Measurements from ENCODE around the gene ARPC1A.
A peak's percentile ranks its signal among the peaks of the same experiment; 100 is the strongest.

Gene ARPC1A

DNA sequence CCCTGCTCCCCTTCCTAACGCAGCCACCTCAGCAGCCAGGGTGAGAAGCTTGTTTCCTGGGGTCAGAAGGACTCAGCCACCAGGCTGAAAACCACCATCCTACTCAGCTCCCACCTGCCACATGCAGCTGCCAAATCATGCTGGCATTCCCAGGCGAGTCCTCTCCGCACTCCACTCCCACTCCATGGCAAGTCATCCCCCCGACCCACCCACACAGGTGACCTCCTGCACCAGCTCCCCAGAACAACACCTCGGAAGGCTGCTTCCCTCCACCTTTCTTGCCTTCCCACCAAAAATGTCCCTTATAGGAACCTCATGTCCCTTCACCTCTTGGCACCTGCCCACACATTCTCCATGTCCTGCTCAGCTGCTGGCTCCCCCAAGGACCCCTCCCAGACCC, 78.1 kb downstream of the ARPC1A start:
- no peak overlapping the region for H3K4me3 ChIP-seq (replicated peaks; ENCODE audit: low read depth, low read length)
- no peaks in the 10 kb centered on the region for H3K27me3 ChIP-seq (replicated peaks; ENCODE audit: control insufficient read depth, insufficient read depth, low read length)
- no peak for DNase-seq (ENCODE audit: extremely low read depth, insufficient read length)
- peaks cover 40% of the 10 kb centered on the region for H3K36me3 ChIP-seq (ENCODE audit: control insufficient read depth, insufficient read depth, low read length)
- TF ChIP-seq, protein P1, sequence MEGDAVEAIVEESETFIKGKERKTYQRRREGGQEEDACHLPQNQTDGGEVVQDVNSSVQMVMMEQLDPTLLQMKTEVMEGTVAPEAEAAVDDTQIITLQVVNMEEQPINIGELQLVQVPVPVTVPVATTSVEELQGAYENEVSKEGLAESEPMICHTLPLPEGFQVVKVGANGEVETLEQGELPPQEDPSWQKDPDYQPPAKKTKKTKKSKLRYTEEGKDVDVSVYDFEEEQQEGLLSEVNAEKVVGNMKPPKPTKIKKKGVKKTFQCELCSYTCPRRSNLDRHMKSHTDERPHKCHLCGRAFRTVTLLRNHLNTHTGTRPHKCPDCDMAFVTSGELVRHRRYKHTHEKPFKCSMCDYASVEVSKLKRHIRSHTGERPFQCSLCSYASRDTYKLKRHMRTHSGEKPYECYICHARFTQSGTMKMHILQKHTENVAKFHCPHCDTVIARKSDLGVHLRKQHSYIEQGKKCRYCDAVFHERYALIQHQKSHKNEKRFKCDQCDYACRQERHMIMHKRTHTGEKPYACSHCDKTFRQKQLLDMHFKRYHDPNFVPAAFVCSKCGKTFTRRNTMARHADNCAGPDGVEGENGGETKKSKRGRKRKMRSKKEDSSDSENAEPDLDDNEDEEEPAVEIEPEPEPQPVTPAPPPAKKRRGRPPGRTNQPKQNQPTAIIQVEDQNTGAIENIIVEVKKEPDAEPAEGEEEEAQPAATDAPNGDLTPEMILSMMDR (IDR thresholded peaks at IDR 0.05; ENCODE audit: insufficient read depth, low read length, poor library complexity, severe bottlenecking) = no peak

DNA sequence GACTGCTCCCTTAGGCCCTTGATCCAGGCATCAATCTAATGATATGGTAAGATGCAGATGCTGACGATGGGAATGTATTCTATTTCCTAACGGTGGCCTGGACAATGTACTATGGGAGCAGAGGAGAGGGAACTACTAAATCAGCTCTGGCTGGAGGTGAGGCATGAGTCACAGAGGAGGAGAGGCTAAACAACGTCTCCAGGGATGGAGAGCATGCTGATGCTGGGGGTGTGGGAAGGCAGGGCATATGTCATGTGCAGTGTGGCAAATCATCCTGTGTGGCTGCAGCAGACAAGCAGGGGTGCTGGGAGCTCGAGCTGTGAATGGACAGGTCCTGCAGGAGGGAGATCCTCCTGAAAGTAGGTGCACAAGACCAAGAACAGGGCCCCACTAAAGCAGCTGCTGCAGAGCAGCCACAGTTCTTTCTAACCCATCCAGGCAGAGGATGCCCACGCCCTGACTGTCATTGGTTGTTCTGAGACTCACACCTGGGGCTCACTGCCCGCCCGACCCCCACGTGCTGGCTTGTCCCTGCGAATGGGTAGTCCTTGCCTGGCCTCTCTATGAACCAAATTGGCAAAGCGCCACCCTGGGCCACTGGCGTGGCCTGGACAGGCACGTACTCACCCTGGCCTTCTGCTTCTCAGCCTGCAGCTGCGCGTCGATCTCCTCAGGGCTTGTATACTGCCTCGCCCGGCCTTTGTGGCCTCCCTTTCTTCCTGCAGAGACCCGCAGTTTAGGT, 78.7 kb downstream of the ARPC1A start:
- Histone ChIP-seq H3K36me3 (ENCODE audit: control insufficient read depth, insufficient read depth, low read length) (peaks cover 35% of the 10 kb centered on the region), H3K4me3 (replicated peaks; ENCODE audit: low read depth, low read length) (no peak overlapping the region), H3K27me3 (replicated peaks; ENCODE audit: control insufficient read depth, insufficient read depth, low read length) (no peaks in the 10 kb centered on the region)
- TF ChIP-seq, protein P1 (IDR thresholded peaks at IDR 0.05; ENCODE audit: insufficient read depth, low read length, poor library complexity, severe bottlenecking) = no peak
- no peak for DNase-seq (ENCODE audit: extremely low read depth, insufficient read length)

DNA sequence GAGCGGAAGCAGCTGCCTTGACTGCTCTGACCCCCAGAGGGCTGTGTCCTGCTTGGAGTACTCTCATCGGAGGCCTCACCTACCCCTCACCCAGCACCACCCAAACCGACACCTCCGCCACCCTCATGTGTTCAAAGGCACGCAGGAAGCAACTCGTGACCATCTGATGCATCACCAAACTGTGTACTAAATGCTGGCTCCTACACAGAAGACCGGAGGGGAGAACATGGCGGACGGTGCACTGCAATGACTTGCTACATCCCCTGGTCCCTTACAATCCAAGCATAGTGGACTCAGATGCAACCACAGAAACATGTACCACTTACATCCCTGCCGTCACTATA, 79.3 kb downstream of the ARPC1A start:
- DNase-seq (ENCODE audit: extremely low read depth, insufficient read length) = no peak
- no peak overlapping the region for H3K4me3 ChIP-seq (replicated peaks; ENCODE audit: low read depth, low read length)
- TF ChIP-seq, protein P1 (IDR thresholded peaks at IDR 0.05; ENCODE audit: insufficient read depth, low read length, poor library complexity, severe bottlenecking) = no peak
- no peaks in the 10 kb centered on the region for H3K27me3 ChIP-seq (replicated peaks; ENCODE audit: control insufficient read depth, insufficient read depth, low read length)
- H3K36me3 ChIP-seq (ENCODE audit: control insufficient read depth, insufficient read depth, low read length) = peaks cover 29% of the 10 kb centered on the region

DNA sequence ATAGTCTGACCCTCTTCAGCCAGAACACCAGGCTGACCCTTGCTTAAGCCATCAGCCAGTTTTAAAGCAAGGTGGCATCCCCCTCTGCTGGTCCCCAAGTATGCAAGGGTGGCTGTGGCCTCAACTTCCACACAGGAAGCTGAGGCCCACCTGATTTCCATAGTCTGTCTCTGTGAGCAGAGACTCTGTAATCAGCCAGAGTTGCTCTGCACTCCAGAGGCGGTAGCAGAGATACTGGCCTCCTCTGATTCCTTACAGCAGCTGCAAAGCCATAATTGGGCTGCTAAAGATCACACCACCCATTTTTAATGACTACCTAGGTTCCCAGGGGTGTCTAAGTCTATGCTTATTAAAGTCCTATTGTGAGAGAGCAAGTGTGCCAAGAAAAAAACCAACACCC, 80.9 kb downstream of the ARPC1A start:
- TF ChIP-seq, protein P1 (IDR thresholded peaks at IDR 0.05; ENCODE audit: insufficient read depth, low read length, poor library complexity, severe bottlenecking) = peak; percentile 16
- Histone ChIP-seq H3K36me3 (ENCODE audit: control insufficient read depth, insufficient read depth, low read length) (peaks cover 22% of the 10 kb centered on the region), H3K27me3 (replicated peaks; ENCODE audit: control insufficient read depth, insufficient read depth, low read length) (no peaks in the 10 kb centered on the region), H3K4me3 (replicated peaks; ENCODE audit: low read depth, low read length) (peak overlapping the region; percentile 87)
- DNase-seq (ENCODE audit: extremely low read depth, insufficient read length) = no peak

DNA sequence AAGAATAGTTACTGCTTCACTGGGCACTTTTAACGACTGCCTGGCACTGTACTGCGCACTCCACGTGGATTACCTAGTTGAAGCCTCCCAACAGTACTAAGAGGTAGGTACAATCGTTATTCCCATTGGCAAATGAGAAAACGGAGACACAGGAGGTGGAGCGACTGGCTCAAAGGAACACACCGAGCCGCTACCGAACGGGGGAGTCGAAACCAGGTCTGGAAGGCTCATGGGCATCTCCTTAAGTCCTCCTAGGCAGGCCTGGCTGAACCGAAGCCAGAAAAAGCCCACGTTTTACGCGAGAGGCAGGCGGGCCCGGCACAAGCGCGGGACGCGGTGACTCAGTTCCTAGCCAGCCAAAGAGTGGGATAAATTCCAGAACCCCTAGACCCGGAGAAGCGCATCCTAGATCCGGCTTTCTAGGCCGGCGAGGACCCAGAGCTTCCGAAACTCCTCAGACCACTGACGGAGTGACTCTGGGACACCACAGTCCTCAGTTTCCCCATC, 82.2 kb downstream of the ARPC1A start:
- no peak for DNase-seq (ENCODE audit: extremely low read depth, insufficient read length)
- peak overlapping the region; percentile 87 for H3K4me3 ChIP-seq (replicated peaks; ENCODE audit: low read depth, low read length)
- peaks cover 20% of the 10 kb centered on the region for H3K36me3 ChIP-seq (ENCODE audit: control insufficient read depth, insufficient read depth, low read length)
- H3K27me3 ChIP-seq (replicated peaks; ENCODE audit: control insufficient read depth, insufficient read depth, low read length) = no peaks in the 10 kb centered on the region
- TF ChIP-seq, protein P1 (IDR thresholded peaks at IDR 0.05; ENCODE audit: insufficient read depth, low read length, poor library complexity, severe bottlenecking) = no peak
